K562 (cell line): ENCODE data around the gene ANKRD34A. TPM values are rescaled to one million over a fixed set of nuclear protein-coding genes. Genes with fewer than 3 reads are reported as not detected.

ENCODE experiments used
- ARHGAP35 ChIP-seq: fragments of 450-650 bp; IDR thresholded peaks from 2 replicates; pipeline ENCODE4 v1.6.1; 2018; ENCODE audit not compliant: partially characterized antibody
- CREBBP ChIP-seq: IDR thresholded peaks from one replicate; pipeline ENCODE4 v1.6.1; 2012; ENCODE audit warnings: low read depth, mild to moderate bottlenecking, control low read depth, inconsistent platforms, low read length
- ELK1 ChIP-seq: sonication (generic); formaldehyde crosslinking; IDR thresholded peaks from 2 replicates; pipeline ENCODE4 v1.8.1; 2022; ENCODE audit warnings: missing genetic modification reagents
- FOXP1 ChIP-seq: sonication (generic); formaldehyde crosslinking; IDR thresholded peaks from 2 replicates; pipeline ENCODE4 v1.8.0; 2022; ENCODE audit warnings: mild to moderate bottlenecking, missing genetic modification reagents
- FOXP4 ChIP-seq: sonication (generic); formaldehyde crosslinking; IDR thresholded peaks from 2 replicates; pipeline ENCODE4 v1.8.0; 2022; ENCODE audit warnings: mild to moderate bottlenecking, missing genetic modification reagents, borderline replicate concordance
- GATA2 ChIP-seq: sonication (generic); formaldehyde crosslinking; IDR thresholded peaks from 2 replicates; pipeline ENCODE4 v1.4.0; 2020; ENCODE audit warnings: mild to moderate bottlenecking, missing genetic modification reagents
- HDAC2 ChIP-seq: fragments of 450-650 bp; IDR thresholded peaks from 2 replicates; pipeline ENCODE4 v1.6.1; 2016; ENCODE audit warnings: mild to moderate bottlenecking
- HNRNPL ChIP-seq: fragments of 200-400 bp; formaldehyde crosslinking; IDR thresholded peaks from 2 replicates; pipeline ENCODE4 v1.6.1; 2017; ENCODE audit warnings: low read depth, mild to moderate bottlenecking, low read length
- MECOM ChIP-seq: fragments of 250-450 bp; sonication (Bioruptor Pico); IDR thresholded peaks from 2 replicates; pipeline ENCODE4 v1.8.0; 2022; ENCODE audit warnings: inconsistent platforms
- MTA2 ChIP-seq: fragments of 450-650 bp; IDR thresholded peaks from 2 replicates; pipeline ENCODE4 v1.6.1; 2016; ENCODE audit warnings: low read depth
- NFATC3 ChIP-seq: fragments of 450-650 bp; IDR thresholded peaks from 2 replicates; pipeline ENCODE4 v1.6.1; 2017; ENCODE audit warnings: mild to moderate bottlenecking
- NR1H2 ChIP-seq: sonication (generic); formaldehyde crosslinking; IDR thresholded peaks from 2 replicates; pipeline ENCODE4 v1.4.0; 2020; ENCODE audit warnings: mild to moderate bottlenecking, missing genetic modification reagents
- POLR2AphosphoS2 ChIP-seq: IDR thresholded peaks from 2 replicates; pipeline ENCODE4 v1.6.1; 2012; ENCODE audit warnings: low read length, improper control_type of control experiment
- SMARCA5 ChIP-seq: fragments of 450-650 bp; IDR thresholded peaks from 2 replicates; pipeline ENCODE4 v1.6.1; 2016
- TBP ChIP-seq: optimal IDR thresholded peaks from 2 replicates; pipeline ENCODE3; 2011; ENCODE audit warnings: low read depth, low read length, improper control_type of control experiment
- TCF15 ChIP-seq: fragments of 250-450 bp; sonication (Bioruptor Pico); IDR thresholded peaks from 2 replicates; pipeline ENCODE4 v1.8.0; 2022; ENCODE audit warnings: moderate library complexity, mild to moderate bottlenecking, inconsistent platforms
- ZBED1 ChIP-seq: IDR thresholded peaks from 2 replicates; pipeline ENCODE4 v1.6.1; 2014
- ZNF121 ChIP-seq: sonication (generic); formaldehyde crosslinking; conservative IDR thresholded peaks from 2 replicates; pipeline ENCODE4 v1.8.0; 2022; ENCODE audit warnings: missing genetic modification reagents
- ZNF311 ChIP-seq: fragments of 250-450 bp; sonication (Bioruptor Pico); IDR thresholded peaks from 2 replicates; pipeline ENCODE4 v1.4.0; 2020; ENCODE audit warnings: mild to moderate bottlenecking, moderate library complexity
- ZNF584 ChIP-seq: fragments of 200-800 bp; sonication (Bioruptor generic); IDR thresholded peaks from 2 replicates; pipeline ENCODE4 v1.6.1; 2016; ENCODE audit warnings: low read depth, mild to moderate bottlenecking, missing genetic modification characterization, missing compliant biosample characterization
- ZNF644 ChIP-seq: fragments of 200-800 bp; sonication (Bioruptor generic); IDR thresholded peaks from 2 replicates; pipeline ENCODE4 v1.6.1; 2016; ENCODE audit warnings: low read depth, missing genetic modification characterization, missing compliant biosample characterization
- ZNF830 ChIP-seq: fragments of 250-450 bp; sonication (Bioruptor Pico); IDR thresholded peaks from 2 replicates; pipeline ENCODE4 v1.5.0; 2021; ENCODE audit warnings: mild to moderate bottlenecking
- ZSCAN32 ChIP-seq: fragments of 450-650 bp; formaldehyde crosslinking; IDR thresholded peaks from 2 replicates; pipeline ENCODE4 v1.4.0; 2020; ENCODE audit warnings: mild to moderate bottlenecking, moderate library complexity
- polyA plus RNA-seq, 8 experiments: library from polyadenylated mRNA; depleted of rRNA in 4 of 8; stranded (reverse) in 5 of 8; unstranded in 3 of 8; fragments of >200 nt; fragmentation: Nextera tagmentation in 2 of 8; fragmentation: Illumina TruSeq in 1 of 8; extraction: Ambion mirVana in 2 of 8; extraction: Trizol in 1 of 8; gene quantifications; 2 replicates each; pipeline versions ENCODE4 v1.2.1 to v1.2.3, GENCODE V29; 2011 to 2014; ENCODE audit warnings: inconsistent platforms in 1 of 8, missing spikeins in 1 of 8
- total RNA-seq, 7 experiments: library from RNA; depleted of rRNA in 6 of 7; stranded (reverse); fragments of >200 nt in 6 of 7; fragmentation: Illumina TruSeq in 2 of 7; extraction: Trizol in 2 of 7; gene quantifications; 2 replicates each; pipeline versions ENCODE4 v1.2.1 to v1.2.3, GENCODE V29; 2011 to 2021; ENCODE audit warnings: low replicate concordance in 1 of 7
- TF ChIP-seq, protein P1 (sequence below): fragments of 250-450 bp; sonication (Bioruptor Pico); IDR thresholded peaks from 2 replicates; pipeline ENCODE4 v1.8.0; 2021; ENCODE audit warnings: moderate library complexity, mild to moderate bottlenecking, inconsistent platforms
- TF ChIP-seq, protein P2 (sequence below): fragments of 450-650 bp; IDR thresholded peaks from 2 replicates; pipeline ENCODE4 v1.7.1; 2018; ENCODE audit warnings: mild to moderate bottlenecking, low read depth; ENCODE audit not compliant: partially characterized antibody

Gene ANKRD34A
- total and polyA plus RNA-seq, 9 of the 15 experiments (the other 6 are each of a cell fraction or from before 2014, with no cell fraction given) = 0.06 to 1.6 (median 0.43) TPM

DNA sequence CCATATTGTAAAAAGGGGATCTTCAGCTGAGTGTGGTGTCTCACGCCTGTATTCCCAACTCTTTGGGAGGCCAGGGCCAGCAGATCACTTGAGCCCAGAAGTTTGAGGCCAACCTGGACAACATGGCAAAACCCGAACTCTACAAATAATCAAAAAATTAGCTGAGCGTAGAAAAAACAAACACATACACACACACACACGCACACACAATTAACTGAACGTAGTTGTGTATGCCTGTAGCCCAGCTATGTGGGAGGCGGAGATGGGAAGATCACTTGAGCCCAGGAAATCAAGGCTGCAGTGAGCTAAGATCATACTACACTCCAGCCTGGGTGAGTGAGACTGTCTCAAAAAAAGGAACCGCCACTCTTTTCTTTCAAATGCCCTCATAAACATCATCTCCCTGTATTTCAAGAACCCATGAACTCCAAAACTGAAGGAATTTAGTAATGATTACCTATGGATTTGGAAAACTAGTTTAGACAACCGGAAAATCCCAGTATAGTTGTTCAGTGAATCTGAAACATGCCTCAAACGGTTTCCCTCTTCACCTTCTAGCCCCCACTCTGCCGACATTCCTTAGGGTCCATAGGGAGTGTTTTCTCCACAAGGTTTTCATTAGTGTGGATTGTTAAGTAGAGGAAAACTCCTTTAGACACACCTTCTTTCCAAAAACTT lies 27.5 kb upstream of the ANKRD34A start (continued):
- TF ChIP-seq ZNF644 = no peak
- TF ChIP-seq FOXP1 (CRISPR knock-in tag) = no peak
- TF ChIP-seq NFATC3 = peak; percentile 72
- TF ChIP-seq CREBBP = no peak
- no peak for TF ChIP-seq TCF15 (CRISPR knock-in tag)
- TF ChIP-seq SMARCA5 = no peak
- no peak for TF ChIP-seq FOXP4 (CRISPR knock-in tag)
- no peak for TF ChIP-seq NR1H2 (CRISPR knock-in tag)
- TF ChIP-seq, protein P1, sequence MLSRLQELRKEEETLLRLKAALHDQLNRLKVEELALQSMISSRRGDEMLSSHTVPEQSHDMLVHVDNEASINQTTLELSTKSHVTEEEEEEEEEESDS (CRISPR knock-in tag) = no peak
- no peak for TF ChIP-seq HNRNPL
- TF ChIP-seq ZSCAN32 (CRISPR knock-in tag) = no peak; the same call in none of the 2 replicates
- TF ChIP-seq ARHGAP35 = no peak
- TF ChIP-seq ZNF121 (CRISPR knock-in tag) = no peak
- no peak for TF ChIP-seq MECOM (CRISPR knock-in tag)
- no peak for TF ChIP-seq MTA2
- no peak for TF ChIP-seq HDAC2
- TF ChIP-seq ELK1 (CRISPR knock-in tag) = no peak
- peak; percentile 99 for TF ChIP-seq POLR2AphosphoS2
- TF ChIP-seq, protein P2, sequence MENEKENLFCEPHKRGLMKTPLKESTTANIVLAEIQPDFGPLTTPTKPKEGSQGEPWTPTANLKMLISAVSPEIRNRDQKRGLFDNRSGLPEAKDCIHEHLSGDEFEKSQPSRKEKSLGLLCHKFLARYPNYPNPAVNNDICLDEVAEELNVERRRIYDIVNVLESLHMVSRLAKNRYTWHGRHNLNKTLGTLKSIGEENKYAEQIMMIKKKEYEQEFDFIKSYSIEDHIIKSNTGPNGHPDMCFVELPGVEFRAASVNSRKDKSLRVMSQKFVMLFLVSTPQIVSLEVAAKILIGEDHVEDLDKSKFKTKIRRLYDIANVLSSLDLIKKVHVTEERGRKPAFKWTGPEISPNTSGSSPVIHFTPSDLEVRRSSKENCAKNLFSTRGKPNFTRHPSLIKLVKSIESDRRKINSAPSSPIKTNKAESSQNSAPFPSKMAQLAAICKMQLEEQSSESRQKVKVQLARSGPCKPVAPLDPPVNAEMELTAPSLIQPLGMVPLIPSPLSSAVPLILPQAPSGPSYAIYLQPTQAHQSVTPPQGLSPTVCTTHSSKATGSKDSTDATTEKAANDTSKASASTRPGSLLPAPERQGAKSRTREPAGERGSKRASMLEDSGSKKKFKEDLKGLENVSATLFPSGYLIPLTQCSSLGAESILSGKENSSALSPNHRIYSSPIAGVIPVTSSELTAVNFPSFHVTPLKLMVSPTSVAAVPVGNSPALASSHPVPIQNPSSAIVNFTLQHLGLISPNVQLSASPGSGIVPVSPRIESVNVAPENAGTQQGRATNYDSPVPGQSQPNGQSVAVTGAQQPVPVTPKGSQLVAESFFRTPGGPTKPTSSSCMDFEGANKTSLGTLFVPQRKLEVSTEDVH = peak; percentile 38
- TF ChIP-seq ZNF311 (CRISPR knock-in tag) = no peak
- TF ChIP-seq ZBED1 = peak; percentile 98
- peak; percentile 28; the same call in 1 of the 2 replicates for TF ChIP-seq GATA2 (CRISPR knock-in tag)
- peak; percentile 95 for TF ChIP-seq ZNF830 (CRISPR knock-in tag)
- no peak for TF ChIP-seq TBP
- TF ChIP-seq ZNF584 (CRISPR knock-in tag) = no peak
